ENCODE results near the gene CA11.

DNA sequence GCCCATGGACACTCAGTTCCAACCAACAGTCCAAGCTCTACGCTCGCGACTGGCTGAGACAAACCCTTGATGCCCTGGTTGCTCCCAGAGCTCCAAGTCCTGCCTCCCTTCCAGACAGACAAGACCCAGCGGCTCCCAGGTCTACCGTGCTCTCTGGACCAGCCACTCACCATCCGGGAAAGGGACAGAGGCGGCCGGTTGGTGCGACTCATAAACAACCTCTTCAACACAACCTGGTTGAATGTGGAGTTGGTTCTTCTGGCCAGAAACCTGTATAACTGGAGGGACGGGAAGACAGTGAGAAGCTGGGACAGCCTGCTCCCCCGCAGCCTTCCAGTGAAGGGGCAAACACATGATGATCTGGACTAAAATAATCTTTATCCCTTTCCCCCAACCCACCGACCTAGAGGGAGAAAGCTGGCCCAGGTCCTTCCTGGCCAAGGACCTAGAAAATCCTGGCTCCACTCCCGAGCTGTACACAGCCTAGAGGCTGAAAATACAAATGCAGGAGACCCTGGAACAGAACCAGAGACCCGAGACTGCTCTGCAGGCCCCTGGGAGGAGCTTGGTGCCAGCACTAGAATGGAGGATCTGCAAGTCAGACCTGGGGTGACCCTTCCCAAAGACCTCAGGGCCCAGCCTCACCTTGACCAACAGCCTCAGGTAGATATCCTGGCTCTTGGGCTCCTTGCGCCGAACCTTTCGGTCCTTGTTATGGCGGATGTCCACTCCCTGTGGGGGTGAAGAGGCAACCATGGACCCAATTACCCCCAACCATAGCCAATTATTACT is 28.6 kb downstream of the CA11 start:
- TF ChIP-seq POLR2A (IDR thresholded peaks at IDR 0.05; ENCODE audit: low read depth, low read length) = no peak
- no peak for TF ChIP-seq POLR2AphosphoS5 (IDR thresholded peaks at IDR 0.05; ENCODE audit: low read depth, low read length)
- no peak for TF ChIP-seq TAF1 (IDR thresholded peaks at IDR 0.05; ENCODE audit: borderline replicate concordance, low read depth, low read length)

All from GM12892 (cell line).